Measurements from ENCODE around the gene RMI1. TPM values are rescaled to one million over a fixed set of nuclear protein-coding genes. Genes with fewer than 3 reads are reported as not detected.
A peak's percentile ranks its signal among the peaks of the same experiment; 100 is the strongest.

The RMI1 gene
- total RNA-seq, 2 donors from 2014 or later = 3.9 to 4.3 TPM

DNA sequence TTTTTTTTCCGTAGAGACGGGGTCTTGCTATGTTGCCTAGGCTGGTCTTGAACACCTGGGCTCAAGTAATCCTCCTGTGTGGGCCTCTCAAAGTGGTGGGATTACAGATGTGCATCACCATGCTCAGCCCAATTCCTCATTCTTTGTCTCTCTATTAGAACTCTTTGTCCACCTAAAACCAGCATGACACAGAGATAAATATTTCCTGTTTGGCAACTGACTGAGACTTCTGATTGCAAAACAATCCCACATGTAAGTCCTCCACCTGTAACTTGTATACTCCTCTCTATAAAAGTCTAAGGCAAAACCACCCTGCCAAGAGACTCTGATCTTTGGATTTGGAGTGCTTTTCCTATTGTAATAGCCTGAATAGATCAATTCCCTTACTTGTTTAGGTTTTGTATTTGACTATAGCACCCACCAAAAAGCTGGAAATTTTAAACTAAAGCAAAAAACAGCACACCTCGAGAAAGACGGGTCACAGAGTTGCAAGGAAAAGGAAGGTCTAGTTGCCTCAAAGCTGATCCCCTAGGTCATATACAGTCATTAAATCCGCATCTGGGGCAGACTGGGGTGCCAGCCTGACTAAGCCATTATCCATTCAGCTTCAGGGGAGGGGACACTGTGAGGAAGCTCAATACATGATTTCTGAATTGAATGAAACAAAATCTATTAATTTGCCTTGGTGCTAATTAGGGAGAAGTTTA is 45.9 kb upstream of the RMI1 start:
- DNase-seq (no peak), ATAC-seq (peak; percentile 54)
- no peak for TF ChIP-seq POLR2A (IDR thresholded peaks at IDR 0.05)
- TF ChIP-seq, protein P1, sequence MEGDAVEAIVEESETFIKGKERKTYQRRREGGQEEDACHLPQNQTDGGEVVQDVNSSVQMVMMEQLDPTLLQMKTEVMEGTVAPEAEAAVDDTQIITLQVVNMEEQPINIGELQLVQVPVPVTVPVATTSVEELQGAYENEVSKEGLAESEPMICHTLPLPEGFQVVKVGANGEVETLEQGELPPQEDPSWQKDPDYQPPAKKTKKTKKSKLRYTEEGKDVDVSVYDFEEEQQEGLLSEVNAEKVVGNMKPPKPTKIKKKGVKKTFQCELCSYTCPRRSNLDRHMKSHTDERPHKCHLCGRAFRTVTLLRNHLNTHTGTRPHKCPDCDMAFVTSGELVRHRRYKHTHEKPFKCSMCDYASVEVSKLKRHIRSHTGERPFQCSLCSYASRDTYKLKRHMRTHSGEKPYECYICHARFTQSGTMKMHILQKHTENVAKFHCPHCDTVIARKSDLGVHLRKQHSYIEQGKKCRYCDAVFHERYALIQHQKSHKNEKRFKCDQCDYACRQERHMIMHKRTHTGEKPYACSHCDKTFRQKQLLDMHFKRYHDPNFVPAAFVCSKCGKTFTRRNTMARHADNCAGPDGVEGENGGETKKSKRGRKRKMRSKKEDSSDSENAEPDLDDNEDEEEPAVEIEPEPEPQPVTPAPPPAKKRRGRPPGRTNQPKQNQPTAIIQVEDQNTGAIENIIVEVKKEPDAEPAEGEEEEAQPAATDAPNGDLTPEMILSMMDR (IDR thresholded peaks at IDR 0.05) = no peak
- Histone ChIP-seq H3K4me3 (no peak overlapping the region), H3K4me1 (peaks cover 13% of the 10 kb centered on the region), H3K27me3 (no peaks in the 10 kb centered on the region), H3K9me3 (no peaks in the 10 kb centered on the region), H3K27ac (peak overlapping the region in 2 of 4 donors; percentile 33 to 56), H3K36me3 (replicated peaks in 1 of 2; ENCODE audit: insufficient read depth in 1 of 2, low read depth in 2 of 2) (no peaks in the 10 kb centered on the region)
- intact Hi-C loops (cut with DNase I) = no loop called here
- WGBS, 2 donors = 59 to 65% methylated on average over 5 of the region's 5 CpGs

- peak overlapping the region in 2 of 4 donors; percentile 33 to 56 for H3K27ac ChIP-seq
- ATAC-seq = peak; percentile 77
- 67% methylated on average over 3 of the region's 3 CpGs for WGBS, 2 donors
These were observed 45.2 kb upstream of the RMI1 start for GRCh38 chr9:83935276-83935935.

DNA sequence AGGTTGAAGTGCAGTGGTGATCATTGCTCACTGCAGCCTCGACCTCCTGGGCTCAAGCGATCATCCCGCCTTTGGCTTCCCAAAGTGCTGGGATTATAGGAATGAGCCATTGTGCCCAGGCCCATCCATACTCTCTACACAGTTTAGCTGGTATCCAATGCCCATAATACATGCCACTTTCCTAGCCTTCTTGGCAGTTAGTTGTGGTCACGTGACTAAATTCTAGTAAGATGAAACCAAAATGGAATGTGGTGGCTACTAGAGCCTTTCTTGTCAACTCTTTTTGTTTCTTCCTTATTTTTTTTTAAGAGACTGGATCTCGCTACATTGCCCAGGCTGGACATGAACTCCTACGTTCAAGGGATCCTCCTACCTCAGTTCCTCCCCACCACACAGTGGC is 44.1 kb upstream of the RMI1 start:
- Histone ChIP-seq H3K9me3 (no peaks in the 10 kb centered on the region), H3K4me1 (peaks cover 18% of the 10 kb centered on the region), H3K27ac (no peak overlapping the region), H3K4me3 (no peak overlapping the region), H3K36me3 (replicated peaks in 1 of 2; ENCODE audit: insufficient read depth in 1 of 2, low read depth in 2 of 2) (no peaks in the 10 kb centered on the region), H3K27me3 (no peaks in the 10 kb centered on the region)
- intact Hi-C loops (cut with DNase I) = no loop called here
- ATAC-seq (no peak), DNase-seq (no peak)
- no peak for TF ChIP-seq POLR2A (IDR thresholded peaks at IDR 0.05)
- TF ChIP-seq, protein P1 (IDR thresholded peaks at IDR 0.05) = no peak
- WGBS, 2 donors = 75 to 84% methylated on average over 6 of the region's 6 CpGs

More at GRCh38 chr9:83935276-83935935, 45.2 kb upstream of the RMI1 start:
- Histone ChIP-seq H3K27me3 (no peaks in the 10 kb centered on the region), H3K36me3 (replicated peaks in 1 of 2; ENCODE audit: insufficient read depth in 1 of 2, low read depth in 2 of 2) (no peaks in the 10 kb centered on the region), H3K4me1 (peaks cover 13% of the 10 kb centered on the region), H3K4me3 (no peak overlapping the region), H3K9me3 (no peaks in the 10 kb centered on the region)
- peak in 3 of 4 donors; percentile 43 to 56 (median 47) for DNase-seq
- no peak for TF ChIP-seq POLR2A (IDR thresholded peaks at IDR 0.05)
- TF ChIP-seq, protein P1 (IDR thresholded peaks at IDR 0.05) = no peak
- intact Hi-C loops (cut with DNase I) = no loop called here

GRCh38 chr9:83937861-83938455 is 42.6 kb upstream of the RMI1 start:
- H3K9me3 ChIP-seq = no peaks in the 10 kb centered on the region
- H3K4me3 ChIP-seq = no peak overlapping the region
- H3K4me1 ChIP-seq = peaks cover 18% of the 10 kb centered on the region
- TF ChIP-seq, protein P1 (IDR thresholded peaks at IDR 0.05) = peak in 6 of 7 experiments; percentile 44 to 73 (median 68)
- TF ChIP-seq POLR2A (IDR thresholded peaks at IDR 0.05) = no peak
- 17 to 34% methylated on average over 1 of the region's 1 CpG for WGBS, 2 donors
- DNase-seq = peak in 1 of 4 donors; percentile 25
- H3K27ac ChIP-seq = no peak overlapping the region
- intact Hi-C loops (cut with DNase I) = no loop called here
- H3K27me3 ChIP-seq = no peaks in the 10 kb centered on the region
- peaks cover 0 to 3% of the 10 kb centered on the region in 2 donors for H3K36me3 ChIP-seq (replicated peaks in 1 of 2; ENCODE audit: insufficient read depth in 1 of 2, low read depth in 2 of 2)
- ATAC-seq = peak; percentile 47

All from body of pancreas (tissue), 4 donors.